NCI-H2029 (cell line): ENCODE data around the gene CAMK1D.

Experiments
- DNase-seq: peaks from one replicate; lab custom pipeline; 2025; lab: John Stamatoyannopoulos, UW

The CAMK1D gene

GRCh38 chr10:12823328-12823727 lies 474.0 kb downstream of the CAMK1D start:
- no peak for DNase-seq

DNA sequence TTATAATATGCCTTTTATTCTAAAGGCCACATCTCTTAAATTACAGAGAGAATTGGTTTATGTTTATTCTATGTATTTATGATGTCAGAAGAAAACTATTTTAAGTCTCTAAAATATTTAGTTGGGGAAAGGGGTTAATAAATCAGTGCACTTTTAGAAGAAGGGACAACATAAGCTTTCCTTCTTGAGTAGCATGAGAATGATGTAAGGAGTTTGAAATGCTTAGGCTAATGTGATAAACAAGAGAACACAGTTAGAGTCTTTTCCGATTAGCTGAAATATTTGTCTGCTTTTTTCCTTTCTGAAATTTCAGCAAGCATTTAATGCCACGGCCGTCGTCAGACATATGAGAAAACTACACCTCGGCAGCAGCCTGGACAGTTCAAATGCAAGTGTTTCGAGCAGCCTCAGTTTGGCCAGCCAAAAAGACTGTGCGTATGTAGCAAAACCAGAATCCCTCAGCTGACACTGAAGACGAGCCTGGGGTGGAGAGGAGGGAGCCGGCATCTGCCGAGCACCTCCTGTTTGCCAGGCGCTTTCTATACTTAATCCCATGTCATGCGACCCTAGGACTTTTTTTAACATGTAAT lies 476.0 kb downstream of the CAMK1D start:
- DNase-seq, result no peak

- no peak for DNase-seq
Observed at GRCh38 chr10:12826800-12827372, 477.5 kb downstream of the CAMK1D start.

- no peak for DNase-seq
Observed at GRCh38 chr10:12828736-12829135, 479.4 kb downstream of the CAMK1D start.

- no peak for DNase-seq
Observed at GRCh38 chr10:12829831-12830390, 480.6 kb downstream of the CAMK1D start.

- no peak for DNase-seq
Observed at GRCh38 chr10:12832096-12832495, 482.7 kb downstream of the CAMK1D start.

DNA sequence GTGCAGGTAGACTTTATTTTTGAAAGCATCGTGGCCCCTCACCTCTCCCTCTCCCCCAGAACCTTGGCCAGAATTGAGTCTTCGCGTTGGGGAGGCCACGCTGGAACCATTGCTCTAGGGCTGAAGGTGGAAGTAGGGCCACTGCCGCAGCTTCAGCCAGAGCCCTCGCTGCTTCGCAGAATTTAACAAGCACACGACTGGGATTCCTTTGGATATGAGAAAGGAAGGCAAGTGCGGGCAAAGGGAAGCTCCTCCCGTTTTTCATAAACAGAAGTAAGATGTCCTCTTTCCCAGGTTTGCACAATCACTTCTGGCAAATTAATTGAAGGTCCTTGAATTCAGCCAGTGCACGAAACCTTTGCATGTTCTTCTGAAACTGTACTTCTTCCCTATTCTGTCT lies 484.1 kb downstream of the CAMK1D start:
- DNase-seq, result no peak

GRCh38 chr10:12834116-12834665 lies 484.8 kb downstream of the CAMK1D start:
- DNase-seq, result no peak

GRCh38 chr10:12834721-12835120 lies 485.4 kb downstream of the CAMK1D start:
- no peak for DNase-seq

GRCh38 chr10:12835709-12836108 lies 486.4 kb downstream of the CAMK1D start:
- DNase-seq, result no peak

DNA sequence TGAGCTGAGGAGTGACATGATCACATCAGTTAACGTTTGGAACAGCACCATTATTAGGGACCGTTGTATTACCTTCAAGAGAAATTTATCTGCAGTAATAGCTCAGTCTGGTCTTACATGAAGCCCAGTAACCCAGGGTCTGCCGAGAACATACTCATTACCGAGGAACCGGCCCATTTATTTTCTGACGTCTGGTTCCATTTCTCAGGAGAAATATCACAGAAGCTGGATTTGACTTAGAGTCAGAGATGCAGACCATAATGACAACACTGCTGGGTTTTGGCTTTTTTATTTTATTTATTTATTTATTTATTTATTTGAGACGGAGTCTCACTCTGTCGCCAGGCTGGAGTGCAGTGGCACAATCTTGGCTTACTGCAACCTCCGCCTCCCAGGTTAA lies 489.0 kb downstream of the CAMK1D start:
- DNase-seq, result no peak

GRCh38 chr10:12838995-12839927 lies 489.9 kb downstream of the CAMK1D start:
- DNase-seq, result no peak

GRCh38 chr10:12839941-12840611 lies 490.7 kb downstream of the CAMK1D start:
- DNase-seq, result no peak

- DNase-seq, result no peak
Observed at GRCh38 chr10:12841426-12841825, 492.1 kb downstream of the CAMK1D start.

- DNase-seq, result no peak
Observed at GRCh38 chr10:12841826-12842225, 492.5 kb downstream of the CAMK1D start.

- no peak for DNase-seq
Observed at GRCh38 chr10:12842310-12842709, 493.0 kb downstream of the CAMK1D start.

DNA sequence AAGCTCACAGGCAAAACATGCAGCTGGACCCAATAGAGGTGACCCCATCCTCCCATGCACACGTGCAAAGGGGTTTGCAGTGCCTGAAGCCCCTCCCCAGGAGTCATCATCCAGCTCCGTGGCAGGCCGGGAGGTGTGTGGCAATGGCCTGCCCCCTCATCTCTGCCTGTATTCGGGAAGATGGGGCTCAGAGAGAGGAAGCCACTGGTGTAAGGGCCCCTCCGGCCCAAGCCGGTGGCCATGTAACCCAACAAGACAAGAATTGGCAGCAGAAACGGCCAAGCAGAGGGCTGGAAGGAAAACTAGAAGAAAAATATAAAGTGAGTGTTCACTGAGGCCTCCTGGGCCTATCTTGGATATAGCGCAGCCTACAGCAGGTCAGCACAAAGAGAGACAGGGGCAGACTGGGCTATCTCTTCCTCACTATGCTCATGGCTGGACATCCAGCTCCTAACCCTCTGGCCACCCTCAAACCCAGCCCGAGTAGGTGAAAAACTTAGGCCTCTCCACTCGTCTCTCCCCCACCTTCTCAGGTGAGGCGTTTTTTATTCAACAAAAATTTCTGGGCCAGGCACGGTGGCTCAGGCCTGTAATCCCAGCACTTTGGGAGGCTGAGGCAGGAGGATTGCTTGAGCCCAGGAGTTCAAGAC lies 494.1 kb downstream of the CAMK1D start:
- DNase-seq, result no peak

DNA sequence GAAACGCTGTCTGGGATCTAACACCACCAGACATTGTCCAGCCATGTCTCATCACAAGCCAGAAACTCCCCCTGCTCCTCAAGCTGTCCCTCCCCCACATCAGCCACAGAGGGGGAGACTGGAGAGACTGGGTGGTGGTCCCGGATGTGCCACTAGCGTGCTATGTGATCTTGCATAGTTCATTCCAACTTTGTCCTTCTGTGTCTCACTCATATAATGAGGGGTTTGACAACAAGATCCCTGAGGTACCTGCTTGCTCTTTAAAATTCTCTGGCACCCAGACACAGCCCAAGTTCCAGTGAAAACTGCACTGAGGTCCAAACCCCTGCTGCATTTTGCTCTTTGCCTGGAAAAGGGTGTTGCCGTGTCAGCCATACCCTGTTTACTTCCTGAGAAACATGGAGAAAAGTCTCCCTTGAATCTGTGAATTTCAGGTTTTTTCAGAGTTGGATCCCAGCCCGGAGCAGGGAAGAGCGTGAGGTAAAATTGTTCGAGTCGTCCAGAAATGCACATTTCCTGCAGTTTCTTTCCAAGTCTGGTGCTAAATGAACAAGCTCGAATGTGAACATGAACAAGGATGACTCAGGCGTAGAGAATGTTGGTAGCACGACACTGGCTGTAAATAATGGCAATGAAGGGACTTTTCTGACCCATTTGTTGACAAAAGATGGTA lies 495.6 kb downstream of the CAMK1D start:
- DNase-seq, result no peak

DNA sequence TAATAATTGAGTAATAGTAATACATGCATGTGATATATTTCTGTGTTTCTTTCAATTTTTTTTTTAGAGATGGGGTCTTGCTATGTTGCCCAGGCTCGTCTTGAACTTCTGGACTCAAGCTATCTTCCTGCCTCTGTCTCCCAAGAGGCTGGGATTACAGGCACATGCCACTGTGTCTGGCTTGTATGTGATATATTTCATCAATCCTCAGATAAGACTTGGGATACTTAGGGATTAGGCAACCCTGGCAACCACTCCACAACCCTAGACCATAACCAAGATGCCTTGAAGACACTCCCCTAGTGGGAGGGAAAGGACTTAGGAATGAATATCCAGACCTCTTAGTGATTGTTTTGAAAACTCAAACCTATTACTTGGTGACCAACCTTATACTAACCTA lies 497.4 kb downstream of the CAMK1D start:
- DNase-seq, result no peak

DNA sequence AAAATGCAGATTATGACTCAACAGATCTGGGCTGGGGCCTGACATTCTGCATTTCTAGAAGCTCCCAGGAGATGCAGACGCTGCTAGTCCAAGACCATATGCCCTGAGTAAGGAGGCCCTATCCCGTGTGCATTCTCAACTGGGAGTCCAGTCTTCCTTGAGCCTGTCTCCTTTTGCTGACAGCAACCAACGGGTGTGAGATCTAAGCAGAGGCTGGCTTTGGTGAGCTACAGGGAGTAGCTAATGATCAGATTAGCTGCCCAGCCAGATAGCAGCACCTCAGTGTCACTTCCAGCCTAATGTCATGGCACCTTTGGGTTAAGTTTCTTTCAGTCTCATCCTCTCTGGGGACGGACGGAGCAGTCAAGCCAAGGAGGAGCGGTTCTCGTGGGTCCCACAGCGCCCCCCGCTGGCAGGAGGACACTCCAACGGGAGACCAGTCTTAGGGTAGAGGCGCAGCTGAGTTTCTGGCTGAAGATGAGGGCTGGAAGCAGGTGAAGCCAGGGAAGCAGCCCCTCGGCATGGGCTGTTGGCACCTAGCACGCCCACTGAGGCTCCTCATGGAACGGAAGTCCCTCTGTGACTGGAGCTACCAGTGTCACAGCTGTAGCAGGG lies 498.1 kb downstream of the CAMK1D start:
- no peak for DNase-seq
